Suppressor macrophage treated with lipopolysaccharide for 1 hour (primary cell): ENCODE measurements around the gene ERO1A.

ENCODE experiments used
- DNase-seq, 3 donors: peaks; one replicate each; pipeline ENCODE4 v3.0.0-alpha.2; 2020 to 2022

The ERO1A gene

DNA sequence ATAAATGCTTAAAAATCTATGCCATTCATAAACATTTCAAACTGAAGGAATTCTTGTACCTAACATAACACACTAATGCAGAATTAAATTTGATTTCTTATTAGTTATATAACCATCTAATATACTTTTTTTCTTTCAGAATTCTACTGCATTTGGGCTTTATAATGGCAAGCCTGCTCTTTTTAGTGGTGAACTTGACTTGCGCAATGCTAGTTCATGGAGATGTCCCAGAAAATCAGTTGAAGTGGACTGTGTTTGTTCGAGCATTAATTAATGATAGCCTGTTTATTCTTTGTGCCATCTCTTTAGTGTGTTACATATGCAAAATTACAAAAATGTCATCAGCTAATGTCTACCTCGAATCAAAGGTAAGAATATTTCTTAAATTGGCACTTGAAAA is 95.4 kb downstream of the ERO1A start:
- no peak for DNase-seq

GRCh38 chr14:52598568-52598967 is 96.8 kb downstream of the ERO1A start:
- no peak for DNase-seq

DNA sequence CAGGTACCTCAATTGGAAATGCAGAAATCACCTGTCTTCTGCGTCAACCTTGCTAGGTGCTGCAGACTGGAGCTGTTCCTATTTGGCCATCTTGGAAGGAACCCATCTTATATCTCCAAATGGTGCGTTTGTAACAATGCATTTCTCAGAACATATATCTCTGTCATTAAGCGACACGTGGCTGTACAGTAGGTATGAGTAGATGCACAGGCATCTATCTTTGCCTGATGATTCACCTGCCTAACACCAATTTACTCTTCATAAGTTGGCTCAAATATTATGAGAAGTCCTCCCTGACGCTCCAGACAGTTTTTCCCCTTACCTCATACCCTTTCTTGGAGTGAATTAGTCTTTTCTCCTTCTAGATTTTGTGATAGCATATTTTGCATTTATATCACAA is 98.5 kb downstream of the ERO1A start:
- no peak for DNase-seq

DNA sequence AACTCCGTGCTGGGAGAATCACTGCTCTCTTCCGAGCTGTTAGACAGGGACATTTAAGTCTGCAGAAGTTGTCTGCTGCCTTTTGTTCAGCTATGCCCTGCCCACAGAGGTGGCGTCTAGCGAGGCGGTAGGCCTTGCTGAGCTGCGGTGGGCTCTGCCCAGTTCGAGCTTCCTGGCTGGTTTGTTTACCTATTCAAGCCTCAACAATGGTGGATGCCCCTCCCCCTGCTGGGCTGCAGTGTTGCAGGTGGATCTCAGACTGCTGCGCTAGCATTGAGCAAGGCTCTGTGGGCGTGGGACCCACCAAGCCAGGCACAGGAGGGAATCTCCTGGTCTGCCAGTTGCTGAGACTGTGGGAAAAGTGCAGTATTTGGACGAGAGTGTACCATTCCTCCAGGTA is 99.0 kb downstream of the ERO1A start:
- DNase-seq, result no peak

DNA sequence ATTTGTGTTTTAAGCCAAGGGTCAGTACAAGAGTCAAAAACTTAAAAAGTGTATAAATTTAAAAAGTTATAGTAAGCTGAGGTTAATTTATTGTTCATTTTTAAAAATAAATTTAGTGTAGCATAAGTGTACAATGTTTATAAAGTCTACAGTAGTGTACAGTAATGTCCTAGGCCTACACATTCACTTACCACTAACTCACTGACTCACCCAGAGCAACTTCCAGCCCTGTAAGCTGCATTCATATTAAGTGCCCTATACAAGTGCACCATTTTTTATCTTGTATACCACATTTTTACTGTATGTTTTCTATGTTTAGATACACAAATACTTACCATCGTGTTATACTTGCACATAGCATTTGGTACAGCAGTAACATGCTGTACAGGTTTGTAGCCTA is 105.0 kb downstream of the ERO1A start:
- no peak for DNase-seq
